ENCODE measurements around the gene SEBOX. TPM values are rescaled to one million over a fixed set of nuclear protein-coding genes. Genes with fewer than 3 reads are reported as not detected.

The SEBOX gene
- total RNA-seq, 2 donors from 2014 or later, result not detected

DNA sequence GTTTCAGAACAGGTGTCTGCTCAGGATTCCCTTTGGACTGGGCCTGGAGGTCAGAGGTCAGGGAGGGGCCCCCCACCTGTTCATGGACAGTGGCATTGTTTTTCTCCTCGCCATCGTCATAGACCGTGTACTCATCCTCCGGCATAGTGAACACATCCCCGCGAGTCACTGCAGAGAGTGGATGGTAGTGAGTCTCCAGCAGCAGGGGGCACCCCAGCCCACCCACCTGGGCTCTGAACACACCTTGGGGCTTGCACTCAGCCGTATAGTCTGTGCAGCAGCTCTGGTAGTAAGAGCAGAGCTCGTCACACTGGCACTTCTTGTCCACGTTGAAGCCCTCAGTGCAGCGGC lies 4.7 kb upstream of the SEBOX start:
- 57% methylated on average over 10 of the region's 10 CpGs for WGBS
- intact Hi-C loops (cut with DNase I), result no loop called here
- no peaks in the 10 kb centered on the region for H3K4me1 ChIP-seq (replicated peaks)
- H3K27me3 ChIP-seq (replicated peaks; ENCODE audit: insufficient read depth), result no peaks in the 10 kb centered on the region
- no peak overlapping the region for H3K4me3 ChIP-seq
- DNase-seq (ENCODE audit: low spot score), result no peak
- no peak overlapping the region for H3K27ac ChIP-seq
- H3K9me3 ChIP-seq, result no peaks in the 10 kb centered on the region
- no peaks in the 10 kb centered on the region for H3K36me3 ChIP-seq
- TF ChIP-seq POLR2AphosphoS5 (IDR thresholded peaks at IDR 0.05) (no peak), POLR2A (IDR thresholded peaks at IDR 0.05) (no peak)
- TF ChIP-seq, protein P1, sequence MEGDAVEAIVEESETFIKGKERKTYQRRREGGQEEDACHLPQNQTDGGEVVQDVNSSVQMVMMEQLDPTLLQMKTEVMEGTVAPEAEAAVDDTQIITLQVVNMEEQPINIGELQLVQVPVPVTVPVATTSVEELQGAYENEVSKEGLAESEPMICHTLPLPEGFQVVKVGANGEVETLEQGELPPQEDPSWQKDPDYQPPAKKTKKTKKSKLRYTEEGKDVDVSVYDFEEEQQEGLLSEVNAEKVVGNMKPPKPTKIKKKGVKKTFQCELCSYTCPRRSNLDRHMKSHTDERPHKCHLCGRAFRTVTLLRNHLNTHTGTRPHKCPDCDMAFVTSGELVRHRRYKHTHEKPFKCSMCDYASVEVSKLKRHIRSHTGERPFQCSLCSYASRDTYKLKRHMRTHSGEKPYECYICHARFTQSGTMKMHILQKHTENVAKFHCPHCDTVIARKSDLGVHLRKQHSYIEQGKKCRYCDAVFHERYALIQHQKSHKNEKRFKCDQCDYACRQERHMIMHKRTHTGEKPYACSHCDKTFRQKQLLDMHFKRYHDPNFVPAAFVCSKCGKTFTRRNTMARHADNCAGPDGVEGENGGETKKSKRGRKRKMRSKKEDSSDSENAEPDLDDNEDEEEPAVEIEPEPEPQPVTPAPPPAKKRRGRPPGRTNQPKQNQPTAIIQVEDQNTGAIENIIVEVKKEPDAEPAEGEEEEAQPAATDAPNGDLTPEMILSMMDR (IDR thresholded peaks at IDR 0.05), result no peak

DNA sequence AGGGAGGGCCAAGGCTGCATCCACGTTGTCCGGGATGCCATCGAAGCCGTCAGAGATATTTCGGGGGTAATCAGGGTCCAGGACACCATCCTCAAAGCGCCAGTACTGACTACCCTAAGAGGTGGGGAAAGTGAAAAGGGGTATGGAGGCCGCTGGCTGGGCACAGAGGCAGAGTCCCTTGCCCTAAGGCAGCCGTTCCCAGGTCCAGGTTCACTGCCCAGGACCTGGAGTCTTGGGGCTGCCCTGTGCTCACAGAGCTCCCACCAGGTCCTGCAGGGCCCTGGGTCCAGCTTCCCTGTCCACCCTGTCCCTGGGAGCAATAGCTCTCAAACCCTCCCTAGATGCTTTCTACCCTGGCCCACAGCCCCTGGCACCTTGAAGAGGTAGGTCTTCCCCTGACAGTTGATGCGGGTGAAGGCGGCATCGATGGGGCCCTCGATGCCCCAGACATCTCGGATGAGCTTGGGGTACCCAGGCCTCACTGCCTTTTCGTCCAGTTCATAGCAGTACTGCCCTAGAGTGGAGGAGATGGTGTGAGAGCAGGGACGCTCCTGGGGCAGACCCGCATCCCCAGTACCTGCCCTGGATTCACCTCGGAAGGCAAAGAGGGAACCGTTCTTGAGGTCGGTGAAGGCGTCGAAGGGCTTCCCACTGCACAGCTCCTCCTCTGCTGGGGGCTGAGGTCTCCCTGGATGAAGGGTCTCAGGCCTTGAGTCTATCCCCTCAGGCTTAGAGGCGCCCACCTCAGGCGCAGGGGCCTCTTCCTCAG lies 4.1 kb upstream of the SEBOX start:
- Histone ChIP-seq H3K4me3 (no peak overlapping the region), H3K36me3 (no peaks in the 10 kb centered on the region), H3K4me1 (replicated peaks) (no peaks in the 10 kb centered on the region), H3K9me3 (no peaks in the 10 kb centered on the region), H3K27me3 (replicated peaks; ENCODE audit: insufficient read depth) (no peaks in the 10 kb centered on the region), H3K27ac (no peak overlapping the region)
- intact Hi-C loops (cut with DNase I), result no loop called here
- 87% methylated on average over 23 of the region's 23 CpGs for WGBS
- no peak for DNase-seq (ENCODE audit: low spot score)
- TF ChIP-seq, protein P1 (IDR thresholded peaks at IDR 0.05), result no peak
- TF ChIP-seq POLR2A (IDR thresholded peaks at IDR 0.05) (no peak), POLR2AphosphoS5 (IDR thresholded peaks at IDR 0.05) (no peak)

DNA sequence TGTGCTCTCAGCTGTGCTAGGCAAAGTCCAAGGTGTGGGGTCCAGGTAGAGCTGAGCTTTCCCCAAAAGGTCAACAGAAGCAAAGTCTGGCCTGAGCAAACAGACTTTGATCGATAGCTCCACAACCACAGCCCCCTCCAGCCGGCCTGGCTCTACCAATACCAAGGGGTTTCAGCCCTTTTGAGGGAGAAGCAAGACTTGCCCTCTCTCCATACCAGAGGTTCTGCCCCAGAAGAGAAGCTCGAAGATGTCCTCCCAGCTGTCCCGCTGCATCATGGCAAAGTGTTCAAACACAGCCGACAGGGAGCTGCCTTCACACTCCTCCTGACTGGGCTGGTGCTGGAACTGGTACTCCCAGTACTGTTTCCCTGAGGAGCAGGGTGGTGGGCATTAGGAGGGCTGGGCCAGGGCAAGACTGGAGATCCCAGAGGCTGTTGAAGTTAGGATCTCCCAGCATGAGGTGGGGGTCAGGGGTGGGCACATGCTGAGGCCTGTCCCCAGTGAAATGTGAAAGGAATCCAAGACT lies 3.4 kb upstream of the SEBOX start:
- TF ChIP-seq, protein P1 (IDR thresholded peaks at IDR 0.05), result no peak
- TF ChIP-seq POLR2AphosphoS5 (IDR thresholded peaks at IDR 0.05) (no peak), POLR2A (IDR thresholded peaks at IDR 0.05) (no peak)
- Histone ChIP-seq H3K36me3 (no peaks in the 10 kb centered on the region), H3K4me3 (no peak overlapping the region), H3K4me1 (replicated peaks) (no peaks in the 10 kb centered on the region), H3K9me3 (no peaks in the 10 kb centered on the region), H3K27ac (no peak overlapping the region), H3K27me3 (replicated peaks; ENCODE audit: insufficient read depth) (no peaks in the 10 kb centered on the region)
- no peak for DNase-seq (ENCODE audit: low spot score)
- 85% methylated on average over 5 of the region's 5 CpGs for WGBS
- intact Hi-C loops (cut with DNase I), result no loop called here

DNA sequence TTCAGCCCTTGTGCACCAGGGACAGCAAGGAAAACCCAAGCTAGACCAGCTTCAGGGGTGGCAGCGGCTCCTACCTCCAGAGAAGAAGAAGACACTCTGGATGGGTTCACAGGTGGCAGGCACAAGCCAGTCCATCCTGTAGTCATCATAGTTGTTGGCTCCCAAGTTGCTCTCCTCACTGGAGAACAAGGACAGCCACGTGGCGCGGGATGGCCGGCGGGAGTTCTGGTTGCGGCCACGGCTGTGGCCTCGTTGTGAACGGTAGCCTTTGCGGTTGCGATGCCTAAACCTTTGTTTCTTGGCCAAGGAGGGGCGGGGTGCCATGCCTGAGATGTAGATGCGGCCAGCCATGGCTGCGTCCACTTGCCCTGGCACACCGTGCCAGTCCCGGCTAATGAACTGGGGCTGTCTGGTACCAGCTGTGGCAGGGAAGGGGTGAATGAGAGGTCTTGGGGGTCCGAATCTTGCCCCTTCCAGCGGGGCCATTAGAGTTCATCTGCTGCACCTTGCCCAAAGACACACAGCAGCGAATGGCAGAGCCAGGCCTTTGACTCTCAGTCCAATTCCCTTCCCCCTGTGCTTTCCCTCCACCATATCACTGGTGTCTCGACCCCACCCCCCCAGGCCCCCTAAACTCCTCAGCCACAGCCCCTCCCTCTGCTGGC lies 2.8 kb upstream of the SEBOX start:
- Histone ChIP-seq H3K9me3 (no peaks in the 10 kb centered on the region), H3K27ac (no peak overlapping the region), H3K27me3 (replicated peaks; ENCODE audit: insufficient read depth) (no peaks in the 10 kb centered on the region), H3K4me3 (no peak overlapping the region), H3K4me1 (replicated peaks) (no peaks in the 10 kb centered on the region), H3K36me3 (no peaks in the 10 kb centered on the region)
- no peak for DNase-seq (ENCODE audit: low spot score)
- WGBS, result 79% methylated on average over 18 of the region's 21 CpGs
- TF ChIP-seq POLR2AphosphoS5 (IDR thresholded peaks at IDR 0.05) (no peak), POLR2A (IDR thresholded peaks at IDR 0.05) (no peak)
- TF ChIP-seq, protein P1 (IDR thresholded peaks at IDR 0.05), result no peak
- intact Hi-C loops (cut with DNase I), result no loop called here

All from prostate gland (tissue), 2 donors.